Measurements from ENCODE around the gene PANK2. TPM values are rescaled to one million over a fixed set of nuclear protein-coding genes. Genes with fewer than 3 reads are reported as not detected.
A peak's percentile ranks its signal among the peaks of the same experiment; 100 is the strongest.
"Not testable (repeated sequence)": the region's sequence is repeated elsewhere in the genome, so short reads cannot be mapped to it uniquely, and the experiment has no call there.

PANK2 gene
- total RNA-seq, 1 experiment from 2014 or later = 39.1 TPM

GRCh38 chr20:3927486-3928291 is 38.5 kb downstream of the PANK2 start:
- DNase-seq (ENCODE audit: low spot score) = no peak

- no peak for DNase-seq (ENCODE audit: low spot score)
Observed at GRCh38 chr20:3929713-3930060, 40.5 kb downstream of the PANK2 start.

- DNase-seq (ENCODE audit: low spot score) = no peak
Observed at GRCh38 chr20:3930265-3931206, 41.3 kb downstream of the PANK2 start.

GRCh38 chr20:3931664-3932063 is 42.5 kb downstream of the PANK2 start:
- DNase-seq (ENCODE audit: low spot score) = no peak

GRCh38 chr20:3932277-3932676 is 43.1 kb downstream of the PANK2 start:
- DNase-seq (ENCODE audit: low spot score) = no peak

- no peak for DNase-seq (ENCODE audit: low spot score)
Observed at GRCh38 chr20:3932681-3933080, 43.5 kb downstream of the PANK2 start.

- DNase-seq (ENCODE audit: low spot score) = no peak
Observed at GRCh38 chr20:3933218-3933617, 44.0 kb downstream of the PANK2 start.

GRCh38 chr20:3934624-3935023 is 45.4 kb downstream of the PANK2 start:
- no peak for DNase-seq (ENCODE audit: low spot score)

- DNase-seq (ENCODE audit: low spot score) = no peak
Observed at GRCh38 chr20:3935295-3935955, 46.2 kb downstream of the PANK2 start.

GRCh38 chr20:3935956-3936340 is 46.8 kb downstream of the PANK2 start:
- DNase-seq (ENCODE audit: low spot score) = no peak

- DNase-seq (ENCODE audit: low spot score) = no peak
Observed at GRCh38 chr20:3937618-3938017, 48.4 kb downstream of the PANK2 start.

GRCh38 chr20:3940905-3941304 is 51.7 kb downstream of the PANK2 start:
- no peak for DNase-seq (ENCODE audit: low spot score)

- not testable (repeated sequence) for DNase-seq (ENCODE audit: low spot score)
Observed at GRCh38 chr20:3946666-3947065, 57.5 kb downstream of the PANK2 start.

GRCh38 chr20:3964719-3965118 is 75.5 kb downstream of the PANK2 start:
- no peak for DNase-seq (ENCODE audit: low spot score)

- DNase-seq (ENCODE audit: low spot score) = no peak
Observed at GRCh38 chr20:3966571-3966970, 77.4 kb downstream of the PANK2 start.

GRCh38 chr20:3970016-3970415 is 80.8 kb downstream of the PANK2 start:
- peak; percentile 3 for DNase-seq (ENCODE audit: low spot score)

- no peak for DNase-seq (ENCODE audit: low spot score)
Observed at GRCh38 chr20:3971145-3971544, 82.0 kb downstream of the PANK2 start.

- DNase-seq (ENCODE audit: low spot score) = no peak
Observed at GRCh38 chr20:3972161-3972560, 83.0 kb downstream of the PANK2 start.

- not testable (repeated sequence) for DNase-seq (ENCODE audit: low spot score)
Observed at GRCh38 chr20:3972631-3973030, 83.4 kb downstream of the PANK2 start.

GRCh38 chr20:3973705-3974104 is 84.5 kb downstream of the PANK2 start:
- DNase-seq (ENCODE audit: low spot score) = no peak

- no peak for DNase-seq (ENCODE audit: low spot score)
Observed at GRCh38 chr20:3976511-3976910, 87.3 kb downstream of the PANK2 start.

All from HT-29 (cell line).